Measurements from ENCODE around the gene FTHL17.

The FTHL17 gene

GRCh38 chrX:31060016-31060415, 11.8 kb downstream of the FTHL17 start:
- Histone ChIP-seq H3K36me3 (ENCODE audit: control insufficient read depth, insufficient read depth, low read length) (no peaks in the 10 kb centered on the region), H3K27me3 (replicated peaks; ENCODE audit: control insufficient read depth, insufficient read depth, low read length) (no peaks in the 10 kb centered on the region), H3K4me3 (replicated peaks; ENCODE audit: low read depth, low read length) (no peak overlapping the region)
- TF ChIP-seq, protein P1, sequence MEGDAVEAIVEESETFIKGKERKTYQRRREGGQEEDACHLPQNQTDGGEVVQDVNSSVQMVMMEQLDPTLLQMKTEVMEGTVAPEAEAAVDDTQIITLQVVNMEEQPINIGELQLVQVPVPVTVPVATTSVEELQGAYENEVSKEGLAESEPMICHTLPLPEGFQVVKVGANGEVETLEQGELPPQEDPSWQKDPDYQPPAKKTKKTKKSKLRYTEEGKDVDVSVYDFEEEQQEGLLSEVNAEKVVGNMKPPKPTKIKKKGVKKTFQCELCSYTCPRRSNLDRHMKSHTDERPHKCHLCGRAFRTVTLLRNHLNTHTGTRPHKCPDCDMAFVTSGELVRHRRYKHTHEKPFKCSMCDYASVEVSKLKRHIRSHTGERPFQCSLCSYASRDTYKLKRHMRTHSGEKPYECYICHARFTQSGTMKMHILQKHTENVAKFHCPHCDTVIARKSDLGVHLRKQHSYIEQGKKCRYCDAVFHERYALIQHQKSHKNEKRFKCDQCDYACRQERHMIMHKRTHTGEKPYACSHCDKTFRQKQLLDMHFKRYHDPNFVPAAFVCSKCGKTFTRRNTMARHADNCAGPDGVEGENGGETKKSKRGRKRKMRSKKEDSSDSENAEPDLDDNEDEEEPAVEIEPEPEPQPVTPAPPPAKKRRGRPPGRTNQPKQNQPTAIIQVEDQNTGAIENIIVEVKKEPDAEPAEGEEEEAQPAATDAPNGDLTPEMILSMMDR (IDR thresholded peaks at IDR 0.05; ENCODE audit: insufficient read depth, low read length, poor library complexity, severe bottlenecking) = no peak
- no peak for DNase-seq (ENCODE audit: extremely low read depth, insufficient read length)

DNA sequence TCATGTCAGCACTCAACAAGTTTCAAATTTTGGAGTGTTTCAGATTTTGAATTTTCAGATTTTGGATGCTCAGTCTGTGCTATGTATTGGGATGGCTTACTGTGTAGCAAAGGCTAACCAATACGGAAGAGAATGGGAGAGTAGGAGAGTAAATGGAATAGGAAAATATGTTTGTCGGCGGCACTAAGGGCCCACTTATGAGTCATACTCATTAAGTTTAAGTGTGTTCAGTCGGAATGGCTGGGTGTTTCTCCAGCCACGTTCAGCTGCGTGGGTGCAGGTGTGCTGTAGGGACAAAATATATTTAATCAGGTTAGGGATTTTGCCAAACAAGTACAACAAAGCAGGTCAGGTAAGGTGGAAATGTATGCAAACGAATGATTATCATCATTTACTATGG, 13.6 kb downstream of the FTHL17 start:
- no peaks in the 10 kb centered on the region for H3K27me3 ChIP-seq (replicated peaks; ENCODE audit: control insufficient read depth, insufficient read depth, low read length)
- TF ChIP-seq, protein P1 (IDR thresholded peaks at IDR 0.05; ENCODE audit: insufficient read depth, low read length, poor library complexity, severe bottlenecking) = no peak
- DNase-seq (ENCODE audit: extremely low read depth, insufficient read length) = no peak
- H3K36me3 ChIP-seq (ENCODE audit: control insufficient read depth, insufficient read depth, low read length) = no peaks in the 10 kb centered on the region
- H3K4me3 ChIP-seq (replicated peaks; ENCODE audit: low read depth, low read length) = no peak overlapping the region

- Histone ChIP-seq H3K4me3 (replicated peaks; ENCODE audit: low read depth, low read length) (no peak overlapping the region), H3K27me3 (replicated peaks; ENCODE audit: control insufficient read depth, insufficient read depth, low read length) (no peaks in the 10 kb centered on the region), H3K36me3 (ENCODE audit: control insufficient read depth, insufficient read depth, low read length) (no peaks in the 10 kb centered on the region)
- TF ChIP-seq, protein P1 (IDR thresholded peaks at IDR 0.05; ENCODE audit: insufficient read depth, low read length, poor library complexity, severe bottlenecking) = no peak
- no peak for DNase-seq (ENCODE audit: extremely low read depth, insufficient read length)
Observed at GRCh38 chrX:31057691-31058090, 14.2 kb downstream of the FTHL17 start.

DNA sequence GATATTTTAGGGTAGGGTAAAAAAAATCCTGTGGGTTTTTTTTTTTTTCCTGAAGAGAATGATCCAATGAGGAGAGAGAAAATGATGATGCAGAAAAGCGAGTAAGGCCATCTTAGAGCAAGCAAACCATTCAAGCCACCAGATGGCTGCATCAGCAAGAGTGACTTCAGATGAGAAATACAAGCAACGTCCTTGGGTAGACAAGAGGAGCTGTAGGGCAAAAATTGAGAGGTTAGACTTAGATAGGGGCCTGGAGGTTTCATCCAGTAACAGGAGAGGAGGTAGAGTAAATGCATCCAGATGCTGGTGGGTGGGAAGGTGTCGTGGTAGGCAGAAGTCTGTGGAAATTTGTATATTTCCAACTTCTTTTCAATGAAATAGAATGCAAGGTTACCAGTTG, 14.6 kb downstream of the FTHL17 start:
- H3K36me3 ChIP-seq (ENCODE audit: control insufficient read depth, insufficient read depth, low read length) = no peaks in the 10 kb centered on the region
- TF ChIP-seq, protein P1 (IDR thresholded peaks at IDR 0.05; ENCODE audit: insufficient read depth, low read length, poor library complexity, severe bottlenecking) = peak; percentile 15
- no peak for DNase-seq (ENCODE audit: extremely low read depth, insufficient read length)

GRCh38 chrX:31053621-31054020, 18.2 kb downstream of the FTHL17 start:
- no peaks in the 10 kb centered on the region for H3K27me3 ChIP-seq (replicated peaks; ENCODE audit: control insufficient read depth, insufficient read depth, low read length)
- no peak overlapping the region for H3K4me3 ChIP-seq (replicated peaks; ENCODE audit: low read depth, low read length)
- TF ChIP-seq, protein P1 (IDR thresholded peaks at IDR 0.05; ENCODE audit: insufficient read depth, low read length, poor library complexity, severe bottlenecking) = no peak
- no peak for DNase-seq (ENCODE audit: extremely low read depth, insufficient read length)
- H3K36me3 ChIP-seq (ENCODE audit: control insufficient read depth, insufficient read depth, low read length) = no peaks in the 10 kb centered on the region

More for the DNA sequence above, 14.6 kb downstream of the FTHL17 start:
- no peaks in the 10 kb centered on the region for H3K27me3 ChIP-seq (replicated peaks; ENCODE audit: control insufficient read depth, insufficient read depth, low read length)
- no peak overlapping the region for H3K4me3 ChIP-seq (replicated peaks; ENCODE audit: low read depth, low read length)

GRCh38 chrX:31039327-31039711, 32.5 kb downstream of the FTHL17 start:
- TF ChIP-seq, protein P1 (IDR thresholded peaks at IDR 0.05; ENCODE audit: insufficient read depth, low read length, poor library complexity, severe bottlenecking) = no peak
- Histone ChIP-seq H3K36me3 (ENCODE audit: control insufficient read depth, insufficient read depth, low read length) (no peaks in the 10 kb centered on the region), H3K4me3 (replicated peaks; ENCODE audit: low read depth, low read length) (no peak overlapping the region), H3K27me3 (replicated peaks; ENCODE audit: control insufficient read depth, insufficient read depth, low read length) (no peaks in the 10 kb centered on the region)
- no peak for DNase-seq (ENCODE audit: extremely low read depth, insufficient read length)

Measured in GM06990 (cell line).